ENCODE results near the gene PEDS1.

DNA sequence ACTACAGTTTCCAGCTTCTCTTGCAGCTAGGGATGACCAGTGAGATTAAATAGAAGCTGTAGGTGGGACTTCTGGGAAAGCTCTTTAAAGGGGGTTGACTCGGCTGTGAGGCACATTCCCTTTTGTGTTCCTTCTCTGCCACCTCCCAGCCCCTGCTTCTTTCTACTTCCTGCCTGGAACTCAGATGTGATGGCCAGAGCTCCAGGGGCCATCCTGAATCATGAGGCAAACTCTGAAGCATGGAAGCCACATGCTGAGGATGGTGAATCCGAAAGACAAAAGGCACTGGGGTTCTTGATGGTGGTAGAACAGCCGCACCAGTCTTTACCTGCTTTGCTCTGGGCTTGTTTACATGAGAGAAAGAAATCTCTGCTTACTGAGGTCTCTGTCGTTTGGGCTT is 46.2 kb upstream of the PEDS1 start:
- TF ChIP-seq, protein P1, sequence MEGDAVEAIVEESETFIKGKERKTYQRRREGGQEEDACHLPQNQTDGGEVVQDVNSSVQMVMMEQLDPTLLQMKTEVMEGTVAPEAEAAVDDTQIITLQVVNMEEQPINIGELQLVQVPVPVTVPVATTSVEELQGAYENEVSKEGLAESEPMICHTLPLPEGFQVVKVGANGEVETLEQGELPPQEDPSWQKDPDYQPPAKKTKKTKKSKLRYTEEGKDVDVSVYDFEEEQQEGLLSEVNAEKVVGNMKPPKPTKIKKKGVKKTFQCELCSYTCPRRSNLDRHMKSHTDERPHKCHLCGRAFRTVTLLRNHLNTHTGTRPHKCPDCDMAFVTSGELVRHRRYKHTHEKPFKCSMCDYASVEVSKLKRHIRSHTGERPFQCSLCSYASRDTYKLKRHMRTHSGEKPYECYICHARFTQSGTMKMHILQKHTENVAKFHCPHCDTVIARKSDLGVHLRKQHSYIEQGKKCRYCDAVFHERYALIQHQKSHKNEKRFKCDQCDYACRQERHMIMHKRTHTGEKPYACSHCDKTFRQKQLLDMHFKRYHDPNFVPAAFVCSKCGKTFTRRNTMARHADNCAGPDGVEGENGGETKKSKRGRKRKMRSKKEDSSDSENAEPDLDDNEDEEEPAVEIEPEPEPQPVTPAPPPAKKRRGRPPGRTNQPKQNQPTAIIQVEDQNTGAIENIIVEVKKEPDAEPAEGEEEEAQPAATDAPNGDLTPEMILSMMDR (IDR thresholded peaks at IDR 0.05; ENCODE audit: insufficient read depth, low read length) = no peak
- TF ChIP-seq SPI1 (IDR thresholded peaks at IDR 0.05; ENCODE audit: borderline replicate concordance, low read depth) (no peak), POLR2AphosphoS5 (IDR thresholded peaks at IDR 0.05; ENCODE audit: low read depth) (no peak)
- TF ChIP-seq, protein P2, sequence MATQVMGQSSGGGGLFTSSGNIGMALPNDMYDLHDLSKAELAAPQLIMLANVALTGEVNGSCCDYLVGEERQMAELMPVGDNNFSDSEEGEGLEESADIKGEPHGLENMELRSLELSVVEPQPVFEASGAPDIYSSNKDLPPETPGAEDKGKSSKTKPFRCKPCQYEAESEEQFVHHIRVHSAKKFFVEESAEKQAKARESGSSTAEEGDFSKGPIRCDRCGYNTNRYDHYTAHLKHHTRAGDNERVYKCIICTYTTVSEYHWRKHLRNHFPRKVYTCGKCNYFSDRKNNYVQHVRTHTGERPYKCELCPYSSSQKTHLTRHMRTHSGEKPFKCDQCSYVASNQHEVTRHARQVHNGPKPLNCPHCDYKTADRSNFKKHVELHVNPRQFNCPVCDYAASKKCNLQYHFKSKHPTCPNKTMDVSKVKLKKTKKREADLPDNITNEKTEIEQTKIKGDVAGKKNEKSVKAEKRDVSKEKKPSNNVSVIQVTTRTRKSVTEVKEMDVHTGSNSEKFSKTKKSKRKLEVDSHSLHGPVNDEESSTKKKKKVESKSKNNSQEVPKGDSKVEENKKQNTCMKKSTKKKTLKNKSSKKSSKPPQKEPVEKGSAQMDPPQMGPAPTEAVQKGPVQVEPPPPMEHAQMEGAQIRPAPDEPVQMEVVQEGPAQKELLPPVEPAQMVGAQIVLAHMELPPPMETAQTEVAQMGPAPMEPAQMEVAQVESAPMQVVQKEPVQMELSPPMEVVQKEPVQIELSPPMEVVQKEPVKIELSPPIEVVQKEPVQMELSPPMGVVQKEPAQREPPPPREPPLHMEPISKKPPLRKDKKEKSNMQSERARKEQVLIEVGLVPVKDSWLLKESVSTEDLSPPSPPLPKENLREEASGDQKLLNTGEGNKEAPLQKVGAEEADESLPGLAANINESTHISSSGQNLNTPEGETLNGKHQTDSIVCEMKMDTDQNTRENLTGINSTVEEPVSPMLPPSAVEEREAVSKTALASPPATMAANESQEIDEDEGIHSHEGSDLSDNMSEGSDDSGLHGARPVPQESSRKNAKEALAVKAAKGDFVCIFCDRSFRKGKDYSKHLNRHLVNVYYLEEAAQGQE (IDR thresholded peaks at IDR 0.05; ENCODE audit: insufficient replicate concordance, low read depth) = no peak

Data from HL-60 (cell line).